HG03280 (cell line): ENCODE results near the gene RASSF4.

ENCODE experiments used
- ATAC-seq: cut with Tn5 transposase; IDR thresholded peaks from one replicate; pipeline ENCODE4 v1.9.1; 2021; ENCODE audit warnings: mild to moderate bottlenecking, moderate library complexity; ENCODE audit not compliant: unreplicated experiment

Gene RASSF4

DNA sequence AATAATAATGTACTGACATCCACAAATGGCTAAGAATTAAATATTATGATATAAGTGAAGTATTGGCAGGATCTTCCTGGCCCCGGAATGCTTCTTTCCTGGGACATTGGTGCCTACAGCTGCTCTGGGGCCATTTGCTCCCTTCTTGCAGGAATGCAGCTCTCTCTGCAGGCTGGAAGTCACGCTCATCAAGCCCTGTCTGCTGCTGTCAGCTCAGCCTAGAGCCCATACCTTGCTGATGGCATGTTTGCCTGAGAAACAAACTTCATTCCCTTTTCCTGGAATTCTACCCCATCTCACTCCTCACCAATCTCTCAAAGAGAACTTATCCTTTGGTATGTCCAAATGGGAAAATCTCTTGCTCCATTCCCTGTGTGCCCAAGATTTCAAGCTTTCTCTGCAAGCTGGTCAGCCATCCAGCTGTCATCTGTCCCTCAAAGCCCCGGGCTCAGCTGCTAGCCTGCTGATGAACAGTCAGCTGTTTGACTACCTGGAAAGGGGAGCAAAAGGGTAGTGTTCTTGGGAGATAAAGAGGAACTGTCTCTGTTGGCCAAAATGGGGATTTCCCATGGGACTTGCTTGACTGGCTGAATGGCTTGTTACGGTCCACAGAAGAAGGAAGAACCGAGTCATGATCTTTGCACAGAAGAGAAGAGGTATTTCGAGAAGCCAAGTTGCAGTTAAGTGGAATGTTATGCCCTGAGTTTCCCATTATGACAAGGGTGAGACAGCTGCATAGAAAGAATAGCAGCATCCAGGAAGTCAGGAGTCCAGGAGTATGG, 12.0 kb upstream of the RASSF4 start:
- ATAC-seq = no peak

DNA sequence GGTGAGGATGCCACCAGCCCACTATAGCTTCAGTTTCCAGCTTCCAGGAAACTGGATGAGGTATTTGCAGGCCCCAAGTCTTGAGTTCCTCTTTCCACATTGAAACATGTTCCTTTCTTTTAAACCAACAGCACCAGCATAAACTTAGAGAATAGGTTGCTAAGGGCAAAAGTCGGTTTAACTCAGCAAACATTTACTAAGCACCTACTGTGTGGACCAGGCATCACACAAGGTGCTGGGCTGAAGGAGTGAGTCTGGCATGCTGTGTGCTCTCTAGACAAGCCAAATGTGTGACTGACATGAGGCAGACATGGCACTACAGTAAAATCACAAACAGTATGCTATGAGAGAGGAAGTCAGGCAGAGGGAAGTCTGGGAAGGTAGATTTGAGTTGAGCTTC, 11.0 kb upstream of the RASSF4 start:
- ATAC-seq = no peak

DNA sequence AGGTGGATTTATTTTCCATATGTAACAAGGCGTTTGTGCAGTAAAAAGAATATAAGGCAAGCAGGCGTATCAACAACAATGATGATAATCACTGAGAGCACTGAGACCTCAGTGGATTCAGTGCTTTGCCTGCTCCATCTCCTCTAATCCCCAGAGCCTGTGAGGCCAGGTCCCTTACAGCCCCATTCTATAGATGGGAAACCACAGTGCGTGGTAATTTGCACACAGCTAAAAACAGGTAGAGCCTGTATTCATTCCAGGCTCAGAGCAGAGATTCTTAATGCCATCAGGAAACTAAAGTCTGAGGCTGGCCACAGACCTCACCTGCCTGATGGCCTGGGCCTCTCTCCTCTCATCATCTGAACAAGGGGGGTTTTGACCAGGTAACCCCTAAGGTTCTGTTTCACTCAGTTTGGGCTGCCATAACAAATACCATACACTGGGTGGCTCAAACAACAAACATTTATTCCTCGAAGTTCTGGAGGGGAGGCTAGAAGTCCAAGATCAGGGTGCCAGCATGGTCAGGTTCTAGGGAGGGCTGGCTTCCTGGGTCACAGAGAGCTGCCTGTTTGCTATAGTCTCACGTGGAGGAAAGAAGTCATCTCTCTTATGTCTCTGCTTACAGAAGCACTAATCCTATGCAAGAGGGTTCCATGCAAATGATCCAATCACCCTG, 10.3 kb upstream of the RASSF4 start:
- ATAC-seq = no peak

- no peak for ATAC-seq
Measured at GRCh38 chr10:44949915-44950314, 9.7 kb upstream of the RASSF4 start.

- ATAC-seq = no peak
Measured at GRCh38 chr10:44950326-44951225, 9.0 kb upstream of the RASSF4 start.

GRCh38 chr10:44951576-44952226, 7.9 kb upstream of the RASSF4 start:
- ATAC-seq = no peak

DNA sequence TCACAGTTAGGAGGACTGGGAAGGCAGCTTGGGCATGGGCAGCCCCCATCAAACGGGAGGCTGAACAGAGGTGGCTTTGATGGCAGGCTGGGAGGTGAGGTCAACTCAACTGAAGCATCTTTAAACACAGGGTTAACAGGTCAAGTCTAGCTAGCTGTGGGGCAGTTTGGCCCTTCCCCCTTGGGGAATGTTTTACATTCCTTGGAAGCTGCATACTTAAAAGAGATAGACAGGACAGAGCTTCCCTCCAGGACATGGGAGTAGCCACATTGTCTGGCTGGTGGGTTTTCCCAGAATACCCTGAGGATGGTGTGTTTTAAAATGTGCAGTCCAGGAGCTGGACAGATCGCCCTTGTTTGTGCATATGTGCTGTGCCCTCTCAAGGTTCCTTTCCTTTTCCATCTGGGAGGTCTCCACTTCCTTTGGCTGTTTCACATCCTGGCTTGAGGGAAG, 6.8 kb upstream of the RASSF4 start:
- ATAC-seq = no peak

GRCh38 chr10:44954042-44954441, 5.6 kb upstream of the RASSF4 start:
- ATAC-seq = no peak

GRCh38 chr10:44954962-44955361, 4.6 kb upstream of the RASSF4 start:
- ATAC-seq = no peak

GRCh38 chr10:44955413-44956070, 4.1 kb upstream of the RASSF4 start:
- ATAC-seq = no peak

GRCh38 chr10:44956226-44956625, 3.4 kb upstream of the RASSF4 start:
- no peak for ATAC-seq

DNA sequence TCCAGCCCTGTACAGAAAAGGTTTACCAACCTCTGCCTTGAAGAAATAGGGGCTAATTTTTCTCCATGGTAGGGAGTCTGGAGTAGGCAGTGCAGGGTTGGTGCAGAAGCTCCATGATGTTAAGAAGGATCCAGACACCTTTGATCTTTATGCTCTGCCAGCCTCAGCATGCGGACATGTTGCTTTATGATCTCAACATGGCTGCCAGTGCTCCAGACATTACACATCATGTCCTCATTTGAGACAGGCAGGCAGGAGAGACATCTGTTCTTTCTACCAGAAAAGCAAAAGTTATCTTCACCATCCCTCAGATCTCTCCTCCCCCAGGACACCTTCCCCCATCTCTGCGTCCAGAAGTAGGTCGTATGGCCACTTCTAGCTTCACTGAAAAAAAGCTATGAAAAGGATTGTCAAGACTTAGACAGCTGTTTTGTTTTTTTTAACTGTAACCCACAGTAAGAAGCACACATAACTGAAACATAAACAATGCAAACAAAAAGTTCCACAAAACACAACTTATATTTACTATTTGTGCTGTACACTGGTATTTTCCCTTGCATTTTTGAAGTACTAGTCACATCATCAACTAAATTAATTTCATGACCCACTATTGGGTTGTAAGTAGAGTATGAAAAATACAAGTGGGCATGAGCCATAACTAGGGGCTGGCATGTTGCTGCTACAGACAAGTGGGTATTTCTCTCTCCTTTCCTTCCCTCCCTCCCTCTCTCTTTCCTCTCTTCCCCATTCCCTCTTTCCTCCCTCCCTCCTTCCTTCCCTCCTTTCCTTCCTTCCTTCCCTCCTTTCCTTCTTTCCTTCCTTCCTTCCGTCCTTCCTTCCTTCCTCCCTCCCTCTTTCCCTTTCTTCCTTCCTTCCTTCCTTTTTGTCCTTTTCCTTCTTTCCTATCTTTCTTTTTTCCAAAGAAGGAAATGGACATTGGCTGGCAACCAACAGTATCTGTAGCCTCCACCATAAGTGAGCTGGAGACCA, 2.6 kb upstream of the RASSF4 start:
- ATAC-seq = no peak

DNA sequence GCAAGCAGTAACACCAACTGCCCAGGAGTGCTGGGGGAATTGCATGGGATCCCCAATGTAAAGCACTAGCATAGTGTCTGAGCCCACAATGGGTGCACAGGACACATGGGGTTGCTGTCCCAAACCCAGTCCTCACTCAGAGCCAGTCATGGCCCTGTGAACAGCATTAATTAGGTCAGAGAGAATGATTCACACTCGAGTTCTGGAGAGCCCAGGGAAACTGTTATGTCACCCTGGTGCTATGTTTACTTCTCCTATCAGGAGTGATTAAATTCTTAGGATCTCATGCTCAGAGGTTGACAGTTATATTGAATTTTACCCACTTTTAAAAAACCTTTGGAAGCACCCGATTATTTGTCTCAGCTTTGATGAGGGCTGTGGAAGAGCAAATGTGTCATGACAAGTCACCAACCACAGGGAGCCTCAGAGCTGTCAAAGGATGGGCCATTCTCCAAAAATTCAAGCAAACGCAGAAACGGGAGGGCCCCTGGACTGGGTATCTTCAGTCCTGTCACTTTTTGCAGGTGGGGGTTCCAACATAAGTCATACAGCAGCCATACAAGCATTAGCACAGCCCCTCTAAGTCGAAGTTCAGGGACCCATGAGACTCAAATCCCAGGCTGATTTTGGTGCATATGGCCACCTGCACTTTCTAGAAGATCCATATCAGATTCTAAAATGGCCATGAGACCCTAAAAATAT, 1.3 kb upstream of the RASSF4 start:
- no peak for ATAC-seq

GRCh38 chr10:44958898-44959246, 730 bp upstream of the RASSF4 start:
- ATAC-seq = no peak

DNA sequence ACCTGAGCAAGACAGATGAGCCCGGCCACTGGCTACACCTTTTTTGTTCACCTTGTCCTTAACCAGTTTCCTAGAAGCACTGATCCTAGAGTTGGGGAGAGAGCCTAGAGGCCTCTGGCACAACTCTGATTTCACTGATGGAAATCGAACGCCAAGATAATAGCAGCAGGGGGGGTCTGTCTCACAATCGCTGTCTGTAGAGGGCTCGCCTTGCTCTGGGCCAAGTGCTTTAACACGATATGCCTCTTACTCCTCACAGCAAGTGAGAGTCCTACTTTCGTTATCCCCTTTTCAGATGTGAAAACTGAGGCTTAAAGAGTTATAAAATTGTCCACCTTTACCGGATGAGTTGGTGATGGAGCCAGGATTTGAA, 472 bp downstream of the RASSF4 start:
- no peak for ATAC-seq

DNA sequence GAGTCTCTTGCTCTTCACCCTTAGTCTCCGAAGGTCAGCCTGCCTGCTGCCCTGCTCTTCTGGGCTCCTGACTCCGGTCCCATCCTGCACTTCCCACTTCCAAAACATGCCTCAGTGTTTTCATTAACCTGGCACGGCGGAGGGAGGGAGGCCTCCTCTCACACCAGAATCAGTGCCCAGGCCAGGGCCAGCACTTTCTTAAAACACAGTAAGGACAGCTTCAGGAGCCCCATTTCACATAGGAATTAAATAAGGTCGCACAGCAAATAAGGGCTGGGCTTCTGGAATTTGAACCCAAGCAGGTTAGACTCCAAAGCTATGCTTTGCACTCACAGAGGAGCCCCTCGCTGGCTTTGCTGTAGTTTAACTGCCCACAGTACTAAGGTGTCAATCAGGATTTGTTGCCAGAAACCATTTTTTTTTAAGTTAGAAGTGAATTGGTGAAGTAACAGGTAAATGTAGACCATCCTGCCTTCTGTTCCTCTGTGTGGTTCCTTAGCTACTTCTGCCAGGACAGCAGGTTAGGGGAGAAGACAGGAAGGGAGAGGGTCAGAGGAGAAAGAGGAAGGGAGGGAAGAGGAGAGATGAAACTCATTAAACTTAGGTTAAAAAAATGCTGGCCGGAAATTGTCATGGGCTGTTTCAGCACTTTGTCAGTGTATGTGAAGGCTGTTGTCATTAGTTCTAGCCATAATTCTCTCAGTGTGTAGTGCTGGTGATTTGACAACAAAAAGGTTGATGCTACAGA, 1.1 kb downstream of the RASSF4 start:
- no peak for ATAC-seq

DNA sequence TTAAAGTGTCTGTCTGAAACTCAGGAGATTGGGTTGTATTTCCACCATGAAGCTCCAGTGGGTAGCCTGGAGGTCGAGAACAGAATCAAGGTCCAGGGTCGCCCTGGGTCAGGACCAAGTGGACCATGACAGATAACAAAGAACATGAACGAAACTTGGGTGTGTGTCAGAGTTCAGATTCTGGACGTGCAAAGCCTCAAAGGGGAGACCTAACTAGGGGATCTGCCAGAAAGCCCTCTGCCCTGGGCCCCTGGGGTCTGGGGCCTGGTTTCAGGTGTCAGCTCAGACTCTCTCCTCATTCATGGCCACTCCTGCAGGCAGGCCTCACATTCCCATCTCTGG, 1.6 kb downstream of the RASSF4 start:
- ATAC-seq = no peak
